Peyer's patch (tissue), 4 donors: ENCODE data around the gene TECTB.

Experiments used
- CTCF ChIP-seq, 6 experiments: fragments of 450-650 bp in 4 of 6; fragments of 200-600 bp in 2 of 6; sonication (generic) in 1 of 6; IDR thresholded peaks; one replicate each; pipeline ENCODE4 v1.5.1; 2017 to 2019; ENCODE audit warnings: antibody characterized with exemption in 6 of 6, mild to moderate bottlenecking in 3 of 6, moderate library complexity in 1 of 6
- POLR2A ChIP-seq, 2 donors: fragments of 450-650 bp; IDR thresholded peaks; one replicate each; pipeline ENCODE4 v1.5.1; 2017; ENCODE audit warnings: antibody characterized with exemption in 2 of 2, mild to moderate bottlenecking in 2 of 2, moderate library complexity in 2 of 2

GRCh38 chr10:112307358-112308124 is 24.3 kb downstream of the TECTB start:
- TF ChIP-seq POLR2A (IDR thresholded peaks at IDR 0.05): no peak
- TF ChIP-seq CTCF (IDR thresholded peaks at IDR 0.05): peak in 5 of 6 experiments; percentile 30 to 72 (median 65)
